Measurements from ENCODE around the gene HMX2.

Gene HMX2

GRCh38 chr10:123139165-123139520 is 8.8 kb upstream of the HMX2 start:
- DNase-seq: no peak

DNA sequence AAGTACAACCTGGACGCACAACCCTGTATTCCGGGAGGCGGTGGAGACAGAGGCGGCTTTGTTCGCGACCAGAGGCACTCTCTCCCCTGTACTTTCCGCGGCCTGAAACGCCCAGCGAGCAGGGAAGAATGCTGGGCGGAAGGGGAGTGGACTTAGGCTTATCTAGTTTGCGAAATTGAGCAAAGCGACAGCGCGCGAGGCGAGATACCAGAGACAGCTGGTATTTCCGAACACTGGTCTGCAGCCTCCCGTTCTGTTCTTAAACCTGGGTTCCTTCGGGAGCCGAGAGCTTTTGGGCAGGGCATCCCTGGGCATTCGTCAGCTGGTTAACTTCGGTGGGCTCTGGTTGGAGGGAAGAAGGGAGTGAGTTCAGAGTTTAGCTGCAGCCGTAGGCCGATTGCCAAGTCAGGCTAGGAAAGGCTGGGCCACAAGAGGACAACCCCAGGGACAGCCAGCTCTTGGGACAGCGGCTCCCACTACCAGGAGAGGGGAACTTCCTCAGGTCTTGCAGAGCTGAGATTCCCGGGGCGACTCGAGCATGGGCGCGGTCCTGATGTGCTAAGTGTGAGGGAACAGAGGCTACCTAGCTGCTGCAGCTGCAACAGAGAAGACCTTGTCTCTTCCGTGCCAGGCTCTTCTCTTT is 8.3 kb upstream of the HMX2 start:
- DNase-seq: no peak

- DNase-seq: no peak
These were observed 7.6 kb upstream of the HMX2 start for GRCh38 chr10:123140164-123140982.

DNA sequence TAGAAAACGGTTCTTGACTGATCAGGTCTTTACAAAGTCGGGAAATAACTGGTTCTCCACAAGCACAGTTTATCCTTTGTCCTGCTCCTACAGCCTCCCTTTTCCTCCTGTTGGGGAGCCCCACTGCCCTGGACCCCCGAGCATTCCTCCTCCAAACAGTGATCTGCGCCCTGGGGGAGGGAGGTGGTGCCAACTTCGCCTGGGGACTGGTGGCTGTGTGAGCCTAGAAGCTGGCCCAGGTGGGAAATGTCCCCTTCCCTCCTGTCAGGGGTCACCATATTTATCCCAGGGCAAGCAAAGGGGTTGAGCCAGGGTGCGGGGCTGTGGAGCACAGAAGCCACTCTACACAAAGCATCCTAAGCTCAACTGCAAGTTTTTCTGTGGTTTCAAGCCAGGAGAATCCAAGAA is 6.9 kb upstream of the HMX2 start:
- DNase-seq: no peak

DNA sequence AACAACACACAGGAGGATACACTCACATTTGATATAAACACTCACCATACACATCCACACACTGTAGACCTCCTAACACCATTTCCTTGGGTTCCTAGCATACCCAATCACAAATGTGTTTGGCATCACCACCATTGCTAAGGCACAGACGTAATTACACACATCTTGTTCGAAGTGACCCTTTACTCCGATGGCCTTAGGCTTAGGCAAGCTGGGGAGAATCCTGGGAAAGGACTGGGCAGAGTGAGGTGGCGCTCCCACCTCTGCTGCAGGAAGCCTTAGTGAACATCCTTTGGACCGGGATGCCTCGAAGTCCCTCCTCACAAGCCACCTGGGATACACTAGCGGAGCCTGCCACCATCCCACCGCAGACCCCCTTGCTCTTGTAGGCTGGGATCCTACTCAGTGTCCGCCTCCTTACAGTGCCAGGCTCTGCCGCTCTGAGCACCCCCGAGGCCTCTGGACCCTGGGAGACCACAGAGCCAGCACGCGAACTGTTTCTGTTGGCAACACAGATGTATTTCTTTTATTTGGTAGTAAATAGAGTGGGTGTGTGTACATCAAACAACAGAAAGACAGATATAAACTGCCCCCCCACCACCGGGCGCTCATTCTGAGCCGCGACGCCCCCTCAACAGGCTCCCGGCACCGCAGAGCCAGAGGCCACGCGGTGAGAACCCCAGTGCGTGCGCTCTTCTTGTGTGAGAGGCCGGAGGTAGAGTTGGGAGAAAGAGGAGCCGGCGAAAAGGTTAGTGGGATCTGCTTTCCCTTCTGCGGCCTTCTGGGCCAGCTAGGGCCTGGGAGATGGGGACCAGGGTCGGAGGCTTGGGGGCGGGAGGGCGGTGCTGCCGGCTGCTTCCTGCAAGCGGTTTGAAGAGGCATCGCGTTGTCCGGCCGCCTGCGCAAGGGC is 5.9 kb upstream of the HMX2 start:
- DNase-seq: no peak

- DNase-seq: no peak
These were observed 5.2 kb upstream of the HMX2 start for GRCh38 chr10:123142701-123143161.

GRCh38 chr10:123143162-123143824 is 4.6 kb upstream of the HMX2 start:
- no peak for DNase-seq

GRCh38 chr10:123143825-123144168 is 4.1 kb upstream of the HMX2 start:
- DNase-seq: no peak

GRCh38 chr10:123144697-123145541 is 3.0 kb upstream of the HMX2 start:
- DNase-seq: no peak

GRCh38 chr10:123145542-123146012 is 2.4 kb upstream of the HMX2 start:
- DNase-seq: no peak

DNA sequence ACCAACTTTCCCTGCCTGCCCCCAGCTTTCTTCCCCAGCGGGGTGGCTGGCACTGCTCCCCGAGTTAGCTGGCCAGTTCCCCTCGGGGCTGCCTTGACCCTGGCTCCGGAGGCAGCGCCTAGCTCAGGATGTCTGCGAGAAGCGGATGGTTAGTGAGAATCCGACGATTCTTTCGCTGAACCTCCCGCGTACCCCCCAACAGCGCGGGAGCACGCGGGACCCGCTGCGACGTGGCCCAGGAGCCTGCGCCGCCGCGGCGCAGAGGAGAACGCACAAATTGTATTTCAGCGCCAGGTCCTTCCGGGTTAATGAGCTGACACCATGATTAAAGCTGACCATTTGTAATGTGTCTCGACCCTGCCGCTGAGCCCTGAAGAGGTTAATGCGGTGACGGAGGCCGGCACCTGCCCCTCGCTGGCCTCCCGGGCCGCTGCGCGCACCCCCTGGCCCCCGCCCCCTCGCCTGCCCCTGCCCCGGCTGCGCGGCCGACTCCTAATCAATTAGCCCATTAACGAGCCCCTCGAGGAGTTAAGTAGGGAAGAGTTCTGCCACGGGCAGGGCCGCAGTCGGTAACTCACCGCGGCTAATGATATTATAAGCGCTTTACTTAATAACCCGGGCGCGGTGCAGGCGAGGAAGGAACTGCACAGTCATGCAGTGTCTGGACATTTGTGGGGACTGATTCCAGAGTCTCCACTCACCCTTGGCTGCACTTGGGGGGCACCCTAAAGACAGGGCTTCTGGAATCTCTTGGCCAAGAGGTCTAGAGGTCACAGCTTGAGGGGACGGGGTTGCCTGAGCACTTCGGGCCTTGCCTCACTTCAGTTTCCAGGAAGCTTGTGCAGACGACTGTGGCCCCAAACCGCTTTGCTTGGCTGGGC is 1.7 kb upstream of the HMX2 start:
- no peak for DNase-seq

DNA sequence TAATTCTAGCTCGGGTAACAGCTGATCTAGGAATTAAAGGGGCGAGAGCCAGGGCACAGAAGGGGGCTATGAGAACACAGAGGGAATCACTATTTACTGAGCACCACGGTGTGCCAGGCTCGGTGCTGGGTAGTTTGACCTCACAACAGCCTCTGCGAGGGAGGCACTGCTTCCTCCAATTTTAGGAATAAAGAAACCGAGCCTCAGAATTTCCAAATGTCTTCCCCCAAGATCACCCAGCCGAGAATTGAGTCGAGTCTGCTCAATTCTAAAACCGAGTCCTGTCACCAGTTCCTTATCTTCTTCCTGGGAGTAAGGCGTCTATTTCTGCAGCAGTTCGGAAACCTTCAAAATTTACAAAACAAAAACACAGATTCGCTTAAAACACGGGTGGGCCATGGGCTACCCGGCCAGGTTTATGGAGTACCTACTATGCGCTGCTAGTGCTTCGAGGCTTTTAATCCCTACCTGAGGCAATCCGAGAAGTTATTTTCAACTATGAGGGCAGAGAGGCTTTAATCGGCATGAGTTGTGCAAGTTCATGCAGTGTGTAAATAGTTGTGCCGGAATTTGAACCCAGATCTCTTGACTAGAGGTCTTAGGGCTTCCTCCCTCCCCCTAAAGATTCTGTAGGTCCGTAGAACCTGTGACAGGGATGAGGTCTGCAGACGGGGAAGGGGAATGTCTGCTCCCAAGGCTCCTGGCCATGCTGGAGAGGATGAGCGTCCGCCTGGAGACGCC is 872 bp upstream of the HMX2 start:
- no peak for DNase-seq

GRCh38 chr10:123148414-123149161 is 652 bp downstream of the HMX2 start:
- DNase-seq: no peak

GRCh38 chr10:123149162-123149567 is 1.2 kb downstream of the HMX2 start:
- no peak for DNase-seq

- DNase-seq: no peak
These were observed 1.8 kb downstream of the HMX2 start for GRCh38 chr10:123149568-123150270.

DNA sequence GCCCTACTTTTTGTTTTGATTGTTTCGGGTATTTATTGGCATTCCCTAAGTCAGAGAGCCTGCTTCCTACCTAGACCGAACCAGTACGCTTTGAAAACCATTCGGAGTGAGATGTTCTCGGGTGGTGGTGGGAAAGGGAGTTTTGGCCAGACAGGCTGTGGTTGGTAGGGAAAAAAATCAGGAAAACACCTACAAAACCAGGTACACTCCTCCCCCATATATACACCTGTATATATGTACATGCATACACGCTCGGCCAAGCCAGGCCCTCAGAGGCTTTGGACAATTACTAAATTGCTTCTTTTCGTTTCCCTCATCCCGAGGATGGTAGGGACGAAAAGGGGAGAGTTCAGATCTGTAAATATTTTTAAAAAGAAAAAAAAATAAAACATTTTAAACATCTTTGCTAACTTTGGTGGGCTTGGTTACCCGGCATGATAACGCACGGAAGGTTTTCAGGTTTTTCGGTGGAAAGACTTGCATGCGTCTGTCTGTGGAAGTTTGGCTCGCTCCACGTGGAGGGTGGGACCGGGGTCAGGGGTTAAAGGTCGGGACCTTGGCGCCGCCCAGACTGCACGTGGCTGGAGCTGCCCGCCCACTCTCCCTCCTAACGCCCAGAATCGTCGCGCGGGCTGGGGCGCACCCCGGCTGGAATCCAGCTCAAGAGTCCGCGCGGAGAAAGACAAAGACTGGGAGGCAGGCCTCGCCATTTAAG is 2.5 kb downstream of the HMX2 start:
- DNase-seq: no peak

- DNase-seq: no peak
These were observed 3.2 kb downstream of the HMX2 start for GRCh38 chr10:123150986-123151736.
